Stimulated activated CD4-positive, alpha-beta T cell treated with anti-CD3 and anti-CD28 coated beads, Interleukin-1b, Interleukin-23, amount 100 ng/mL, for 4 hours (primary cell): ENCODE data around the gene BRD3.

Experiments used
- DNase-seq, 2 donors: peaks; one replicate each; pipeline ENCODE4 v3.0.0-alpha.2; 2020; ENCODE audit warnings: low read depth in 2 of 2

BRD3 gene

GRCh38 chr9:134024828-134025605 lies 42.8 kb downstream of the BRD3 start, which contains the start of gene BRD3OS:
TSS of gene BRD3OS (plus strand) at chr9:134025481. CDS start at chr9:134026748, 1,267 bp downstream.
- peak; percentile 84 to 85 for DNase-seq

- DNase-seq: no peak
Observed at GRCh38 chr9:134024214-134024792, 43.5 kb downstream of the BRD3 start.

GRCh38 chr9:134014946-134015345 lies 52.9 kb downstream of the BRD3 start:
- no peak for DNase-seq

DNA sequence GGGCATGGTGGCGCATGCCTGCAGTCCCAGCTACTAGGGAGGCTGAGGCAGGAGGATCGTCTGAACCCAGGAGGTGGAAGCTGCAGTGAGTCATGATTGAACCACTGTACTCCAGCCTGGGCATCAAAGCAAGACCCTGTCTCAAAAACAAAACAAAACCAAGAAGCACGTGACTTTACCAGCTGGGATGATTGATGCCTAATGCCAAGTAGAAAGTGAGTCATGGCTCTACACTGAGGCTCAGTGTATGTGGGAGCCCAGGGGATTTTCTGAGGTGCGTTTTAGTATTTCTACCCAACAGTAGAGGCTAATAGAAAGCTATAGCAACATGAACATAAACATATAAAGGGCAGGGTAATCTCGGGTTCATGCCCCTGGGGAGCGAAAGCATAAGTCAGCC lies 56.4 kb downstream of the BRD3 start:
- DNase-seq: no peak

GRCh38 chr9:134010310-134011173 lies 57.3 kb downstream of the BRD3 start:
- DNase-seq: no peak

- DNase-seq: no peak
Observed at GRCh38 chr9:134007571-134007970, 60.3 kb downstream of the BRD3 start.

GRCh38 chr9:134007150-134007549 lies 60.7 kb downstream of the BRD3 start:
- DNase-seq: no peak

DNA sequence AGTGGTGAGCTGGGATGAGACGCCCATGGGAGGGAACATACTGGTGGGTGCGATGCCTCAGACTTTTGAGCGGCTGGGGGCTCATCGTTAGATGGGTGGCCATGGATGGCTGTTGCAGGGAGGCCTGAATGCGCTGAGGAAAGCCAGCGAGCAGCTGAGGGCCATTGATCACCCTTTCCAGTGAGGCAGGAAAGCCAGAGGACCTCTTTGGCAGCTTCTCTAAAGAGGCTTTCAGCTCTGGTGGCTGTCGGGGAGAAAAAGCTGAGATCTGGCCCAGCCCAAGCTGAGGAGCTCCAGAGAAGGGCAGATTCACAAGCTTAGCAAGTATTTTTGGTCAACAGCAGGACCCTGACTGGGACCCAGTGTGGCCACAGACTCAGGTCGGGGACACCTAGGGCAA lies 62.4 kb downstream of the BRD3 start:
- no peak for DNase-seq

GRCh38 chr9:134004881-134005280 lies 62.9 kb downstream of the BRD3 start:
- no peak for DNase-seq

- no peak for DNase-seq
Observed at GRCh38 chr9:134004131-134004873, 63.5 kb downstream of the BRD3 start.

- DNase-seq: no peak
Observed at GRCh38 chr9:134003237-134003636, 64.6 kb downstream of the BRD3 start.

DNA sequence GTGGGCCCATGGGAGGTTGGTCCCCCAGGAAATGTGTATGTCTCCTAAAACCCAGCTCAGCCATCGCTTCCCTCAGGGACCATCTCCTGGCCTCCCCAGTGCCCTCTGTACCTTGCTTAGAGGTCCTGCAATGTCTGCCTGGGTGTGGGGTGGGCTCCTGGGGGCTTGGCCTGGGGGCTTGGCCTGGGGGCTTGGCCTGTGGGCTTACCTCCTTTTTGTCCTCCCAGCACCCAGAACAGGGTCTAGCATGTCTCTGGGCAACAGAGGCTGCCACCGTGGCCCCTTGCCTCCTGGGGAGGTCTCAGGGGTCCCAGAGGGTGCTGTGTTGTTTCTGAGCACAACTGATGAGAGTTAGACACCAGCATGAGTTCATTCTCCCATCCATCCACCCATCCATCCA lies 65.0 kb downstream of the BRD3 start:
- no peak for DNase-seq

- no peak for DNase-seq
Observed at GRCh38 chr9:133999851-134000265, 68.0 kb downstream of the BRD3 start.

GRCh38 chr9:133998915-133999595 lies 68.8 kb downstream of the BRD3 start:
- no peak for DNase-seq

- DNase-seq: no peak
Observed at GRCh38 chr9:133997584-133997983, 70.2 kb downstream of the BRD3 start.

GRCh38 chr9:133996531-133997520 lies 71.0 kb downstream of the BRD3 start:
- no peak for DNase-seq

GRCh38 chr9:133995012-133995896 lies 72.6 kb downstream of the BRD3 start:
- no peak for DNase-seq

DNA sequence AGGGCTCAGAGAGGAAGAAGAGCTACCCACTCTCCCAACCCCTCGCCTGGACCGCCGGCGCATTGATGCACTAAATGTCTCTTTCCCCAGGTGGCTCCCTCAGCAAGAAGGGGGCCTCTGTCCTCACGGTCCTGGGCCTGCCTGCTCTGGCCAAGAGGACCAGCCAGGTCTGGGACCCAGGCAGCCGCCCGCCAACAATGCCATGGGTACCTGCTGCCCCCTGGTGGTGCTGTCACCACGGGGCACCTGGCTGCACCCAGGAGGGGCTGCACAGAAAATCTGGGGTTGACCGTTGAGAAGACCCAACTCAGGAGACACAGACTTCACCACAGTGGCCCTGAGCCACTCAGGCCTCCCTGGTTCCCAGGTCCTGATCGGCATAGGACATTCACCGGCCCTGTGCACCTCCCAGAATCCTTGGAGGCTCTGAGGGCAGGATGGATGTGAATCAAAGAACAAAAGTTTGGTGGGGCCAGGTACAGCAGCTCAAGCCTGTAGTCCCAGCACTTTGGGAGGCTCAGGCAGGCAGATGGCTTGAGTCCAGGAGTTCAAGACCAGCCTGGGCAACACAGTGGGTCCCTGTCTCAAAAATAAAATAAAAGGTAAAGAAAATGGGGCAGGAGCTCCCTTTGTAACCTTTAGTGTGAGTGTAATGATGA lies 73.3 kb downstream of the BRD3 start:
- DNase-seq: peak; percentile 72 to 78
